ENCODE measurements around the gene CHRNA3. TPM values are rescaled to one million over a fixed set of nuclear protein-coding genes. Genes with fewer than 3 reads are reported as not detected.
A peak's percentile ranks its signal among the peaks of the same experiment; 100 is the strongest.

Gene CHRNA3
- polyA plus RNA-seq, 1 donor from 2014 or later = 2.4 TPM

- Histone ChIP-seq H3F3A (ENCODE audit: insufficient read depth, low read length, poor library complexity, severe bottlenecking) (no peaks in the 10 kb centered on the region), H3K9ac (ENCODE audit: low read length) (peak overlapping the region; percentile 58), H4K20me1 (ENCODE audit: insufficient read depth) (no peaks in the 10 kb centered on the region), H3K36me3 (ENCODE audit: insufficient read depth, low read length) (no peaks in the 10 kb centered on the region), H3K79me2 (replicated peaks; ENCODE audit: insufficient read depth, low read length) (no peaks in the 10 kb centered on the region), H2AFZ (ENCODE audit: low read depth, low read length) (peak overlapping the region; percentile 8), H3K4me3 (ENCODE audit: low read length) (peak overlapping the region; percentile 79), H3K4me2 (ENCODE audit: low read length) (peak overlapping the region; percentile 65), H3K9me2 (ENCODE audit: insufficient read depth, low read length) (no peaks in the 10 kb centered on the region), H3K9me3 (ENCODE audit: low read length) (no peaks in the 10 kb centered on the region), H3K27ac (ENCODE audit: low read length) (no peak overlapping the region), H3K27me3 (ENCODE audit: insufficient read depth, low read depth, low read length) (peaks cover 42% of the 10 kb centered on the region)
- peak; percentile 72 for TF ChIP-seq CTCF (IDR thresholded peaks at IDR 0.05; ENCODE audit: poor library complexity, severe bottlenecking)
- no peak for TF ChIP-seq MXI1 (conservative IDR thresholded peaks at IDR 0.05; ENCODE audit: poor library complexity, severe bottlenecking)
Measured at GRCh38 chr15:78620021-78620526, 722 bp downstream of the CHRNA3 start.

- Histone ChIP-seq H3K27me3 (ENCODE audit: insufficient read depth, low read depth, low read length) (peaks cover 42% of the 10 kb centered on the region), H3F3A (ENCODE audit: insufficient read depth, low read length, poor library complexity, severe bottlenecking) (no peaks in the 10 kb centered on the region), H3K27ac (ENCODE audit: low read length) (no peak overlapping the region), H3K79me2 (replicated peaks; ENCODE audit: insufficient read depth, low read length) (no peaks in the 10 kb centered on the region), H3K36me3 (ENCODE audit: insufficient read depth, low read length) (no peaks in the 10 kb centered on the region), H3K9me3 (ENCODE audit: low read length) (no peaks in the 10 kb centered on the region), H3K4me3 (ENCODE audit: low read length) (peak overlapping the region; percentile 79), H4K20me1 (ENCODE audit: insufficient read depth) (no peaks in the 10 kb centered on the region), H3K9ac (ENCODE audit: low read length) (no peak overlapping the region), H3K9me2 (ENCODE audit: insufficient read depth, low read length) (no peaks in the 10 kb centered on the region), H3K4me2 (ENCODE audit: low read length) (no peak overlapping the region), H2AFZ (ENCODE audit: low read depth, low read length) (no peak overlapping the region)
- TF ChIP-seq REST (IDR thresholded peaks at IDR 0.05; ENCODE audit: borderline replicate concordance) = no peak
- no peak for TF ChIP-seq TAF1 (IDR thresholded peaks at IDR 0.05; ENCODE audit: low read depth)
- TF ChIP-seq POLR2AphosphoS5 (IDR thresholded peaks at IDR 0.05) = no peak
- no peak for TF ChIP-seq SMC3 (conservative IDR thresholded peaks at IDR 0.05; ENCODE audit: poor library complexity)
- TF ChIP-seq RAD21 (conservative IDR thresholded peaks at IDR 0.05) = no peak
- TF ChIP-seq EP300 (conservative IDR thresholded peaks at IDR 0.05; ENCODE audit: poor library complexity, severe bottlenecking) = no peak
- TF ChIP-seq MXI1 (conservative IDR thresholded peaks at IDR 0.05; ENCODE audit: poor library complexity, severe bottlenecking) = no peak
- no peak for TF ChIP-seq EZH2 (IDR thresholded peaks at IDR 0.05; ENCODE audit: borderline replicate concordance, insufficient read depth, low read length, poor library complexity, severe bottlenecking)
- no peak for TF ChIP-seq CTCF (IDR thresholded peaks at IDR 0.05; ENCODE audit: poor library complexity, severe bottlenecking)
Measured at GRCh38 chr15:78619022-78619950, 1.5 kb downstream of the CHRNA3 start.
